IMR-90 (cell line): ENCODE data around the gene NR1D2. TPM values are rescaled to one million over a fixed set of nuclear protein-coding genes. Genes with fewer than 3 reads are reported as not detected.

Experiments used
- ATAC-seq: fragments of 200-7000 bp; cut with Tn5 transposase; 2 replicates; pipeline ENCODE4 v1.9.1; 2020; ENCODE audit warnings: low read depth, mild to moderate bottlenecking, moderate library complexity
- BruUV-seq: library from RNA; stranded (reverse); fragments of 400-500 nt; replicated peaks from 2 replicates; lab custom pipeline; 2021; lab: Mats Ljungman, UMichigan
- CTCF ChIA-PET: fragments of 300-600 bp; formaldehyde crosslinking; extraction: SDS; loops from one replicate; lab custom pipeline; 2021; ENCODE audit warnings: antibody characterized with exemption; lab: Yijun Ruan, JAX
- POLR2A ChIA-PET: fragments of 300-600 bp; sonication (Branson Sonifier 250); formaldehyde crosslinking; loops from one replicate; lab custom pipeline; 2022; ENCODE audit warnings: antibody characterized with exemption; ENCODE audit not compliant: unreplicated experiment; lab: Charles Lee
- DNase-seq: peaks from one replicate; pipeline ENCODE4 v3.0.0; 2013
- H2AFZ ChIP-seq: replicated peaks from 2 replicates; pipeline ENCODE3; 2013; ENCODE audit warnings: low read length, mild to moderate bottlenecking; ENCODE audit not compliant: poor library complexity
- H2AK5ac ChIP-seq: 2 replicates; pipeline ENCODE4 v1.6.1; 2013; ENCODE audit warnings: low read depth, low read length, inconsistent platforms
- H2AK9ac ChIP-seq: replicated peaks from 2 replicates; pipeline ENCODE3; 2013; ENCODE audit warnings: mild to moderate bottlenecking, low read depth, low read length, moderate library complexity; ENCODE audit not compliant: poor library complexity
- H2BK120ac ChIP-seq: 2 replicates; pipeline ENCODE4 v1.6.1; 2013; ENCODE audit warnings: low read depth, low read length, inconsistent platforms
- H2BK15ac ChIP-seq: 3 replicates; pipeline ENCODE4 v1.6.1; 2013; ENCODE audit warnings: low read depth, low read length, inconsistent platforms
- H2BK20ac ChIP-seq: 2 replicates; pipeline ENCODE4 v1.6.1; 2013; ENCODE audit warnings: low read depth, mild to moderate bottlenecking, inconsistent platforms, low read length, moderate library complexity
- H2BK5ac ChIP-seq: 2 replicates; pipeline ENCODE4 v1.6.1; 2013; ENCODE audit warnings: mild to moderate bottlenecking, low read depth, low read length, inconsistent platforms; ENCODE audit not compliant: poor library complexity, severe bottlenecking
- H3K14ac ChIP-seq: replicated peaks from 2 replicates; pipeline ENCODE4 v1.6.1; 2013; ENCODE audit warnings: low read depth, low read length, inconsistent platforms
- H3K18ac ChIP-seq: 2 replicates; pipeline ENCODE4 v1.6.1; 2013; ENCODE audit warnings: low read depth, low read length, control low read depth
- H3K23ac ChIP-seq: 2 replicates; pipeline ENCODE4 v1.6.1; 2013; ENCODE audit warnings: low read depth, low read length, inconsistent platforms
- H3K27ac ChIP-seq: 2 replicates; pipeline ENCODE4 v1.5.1; 2013; ENCODE audit warnings: mild to moderate bottlenecking, control low read depth, low read length; ENCODE audit not compliant: insufficient read depth
- H3K27me3 ChIP-seq: 2 replicates; pipeline ENCODE4 v1.6.1; 2013; ENCODE audit warnings: low read length; ENCODE audit not compliant: control insufficient read depth, insufficient read depth
- H3K36me3 ChIP-seq: 2 replicates; pipeline ENCODE4 v1.6.1; 2013; ENCODE audit warnings: low read length, mixed read lengths; ENCODE audit not compliant: control insufficient read depth, insufficient read depth
- H3K4ac ChIP-seq: 2 replicates; pipeline ENCODE4 v1.6.1; 2013; ENCODE audit warnings: low read depth, low read length, inconsistent platforms
- H3K4me1 ChIP-seq: 2 replicates; pipeline ENCODE4 v1.6.1; 2013; ENCODE audit warnings: low read length, mixed read lengths; ENCODE audit not compliant: control insufficient read depth, insufficient read depth
- H3K4me2 ChIP-seq: 2 replicates; pipeline ENCODE4 v1.6.1; 2013; ENCODE audit warnings: low read depth, mild to moderate bottlenecking, control low read depth, low read length, moderate library complexity
- H3K4me3 ChIP-seq: 2 replicates; pipeline ENCODE4 v1.5.1; 2013; ENCODE audit warnings: low read depth, mild to moderate bottlenecking, control low read depth, low read length, moderate library complexity; ENCODE audit not compliant: insufficient read depth
- H3K56ac ChIP-seq: 2 replicates; pipeline ENCODE4 v1.6.1; 2013; ENCODE audit warnings: low read length, inconsistent platforms; ENCODE audit not compliant: insufficient read depth; ENCODE audit errors: extremely low read depth
- H3K79me1 ChIP-seq, 2 experiments: 2 replicates each; pipeline ENCODE4 v1.6.1; 2013; ENCODE audit warnings: low read length in 2 of 2, inconsistent platforms in 1 of 2, low read depth in 1 of 2
- H3K9ac ChIP-seq: 2 replicates; pipeline ENCODE4 v1.6.1; 2013; ENCODE audit warnings: low read depth, low read length, control low read depth
- H3K9me1 ChIP-seq: 2 replicates; pipeline ENCODE4 v1.6.1; 2013; ENCODE audit warnings: low read length, inconsistent platforms; ENCODE audit not compliant: insufficient read depth
- H3K9me3 ChIP-seq: 2 replicates; pipeline ENCODE4 v1.6.1; 2013; ENCODE audit warnings: low read length; ENCODE audit not compliant: control insufficient read depth, insufficient read depth
- H4K20me1 ChIP-seq: 2 replicates; pipeline ENCODE4 v1.6.1; 2013; ENCODE audit warnings: low read length, inconsistent platforms; ENCODE audit not compliant: insufficient read depth
- H4K5ac ChIP-seq: 2 replicates; pipeline ENCODE4 v1.6.1; 2013; ENCODE audit warnings: mild to moderate bottlenecking, low read depth, low read length, control low read depth
- H4K8ac ChIP-seq, 2 experiments: 2 replicates each; pipeline ENCODE4 v1.6.1; 2013; ENCODE audit warnings: low read depth in 2 of 2, low read length in 2 of 2, control low read depth in 1 of 2, inconsistent platforms in 1 of 2
- H4K91ac ChIP-seq: 2 replicates; pipeline ENCODE4 v1.6.1; 2013; ENCODE audit warnings: low read depth, low read length, inconsistent platforms; ENCODE audit not compliant: insufficient read depth
- BHLHE40 ChIP-seq: fragments of 150-350 bp; IDR thresholded peaks from 2 replicates; pipeline ENCODE4 v1.6.1; 2016; ENCODE audit warnings: mild to moderate bottlenecking, low read depth, low read length
- CHD1 ChIP-seq: IDR thresholded peaks from 2 replicates; pipeline ENCODE4 v1.6.1; 2012; ENCODE audit warnings: low read depth, low read length, improper control_type of control experiment
- MXI1 ChIP-seq: IDR thresholded peaks from 2 replicates; pipeline ENCODE4 v1.6.1; 2012; ENCODE audit warnings: low read depth, mild to moderate bottlenecking, low read length, moderate library complexity, borderline replicate concordance
- NFE2L2 ChIP-seq: fragments of 150-350 bp; IDR thresholded peaks from 2 replicates; pipeline ENCODE4 v1.6.1; 2016; ENCODE audit warnings: low read depth, mild to moderate bottlenecking, low read length
- RAD21 ChIP-seq: IDR thresholded peaks from 2 replicates; pipeline ENCODE4 v1.6.1; 2012; ENCODE audit warnings: low read length, improper control_type of control experiment
- RFX5 ChIP-seq: IDR thresholded peaks from 2 replicates; pipeline ENCODE4 v1.8.0; 2012; ENCODE audit warnings: low read depth, mild to moderate bottlenecking, low read length, moderate library complexity
- WGBS, 2 experiments: methylation state at CpG; one replicate each; pipeline versions ENCODE4 v1.1.5 to v1.1.7; 2013; ENCODE audit warnings: missing lambda C conversion rate in 2 of 2; ENCODE audit not compliant: insufficient read length in 1 of 2; ENCODE audit errors: extremely low coverage in 2 of 2; 5-methylcytosine and 5-hydroxymethylcytosine counted together
- dilution Hi-C: fragments of 300-500 bp; cut with HindIII; formaldehyde crosslinking; loops from one replicate; pipeline ENCODE4 v1.14.3; 2018; ENCODE audit warnings: low sequenced_read_pairs; ENCODE audit not compliant: unreplicated experiment
- in situ Hi-C: fragments of 300-500 bp; cut with MboI; formaldehyde crosslinking; loops from 3 replicates; pipeline ENCODE4 v1.14.3; 2019; ENCODE audit warnings: low sequenced_read_pairs, inconsistent platforms, mixed read lengths
- intact Hi-C: fragments of 100-400 bp; cut with micrococcal nuclease; formaldehyde crosslinking; loops from 2 replicates; pipeline ENCODE4 v1.10.0; 2022
- polyA plus RNA-seq, 3 experiments: library from polyadenylated mRNA; depleted of rRNA; stranded (reverse); fragments of >200 nt; gene quantifications; 2 replicates each; pipeline ENCODE4 v1.2.3, GENCODE V29; 2012; ENCODE audit warnings: low replicate concordance in 1 of 3
- total RNA-seq: library from RNA; depleted of rRNA; stranded (reverse); fragments of >200 nt; gene quantifications from 2 replicates; pipeline ENCODE4 v1.2.3, GENCODE V29; 2012

Gene NR1D2
- total and polyA plus RNA-seq, 2 of the 4 experiments (the other 2 are of a cell fraction) = 8.1 to 41.0 TPM

DNA sequence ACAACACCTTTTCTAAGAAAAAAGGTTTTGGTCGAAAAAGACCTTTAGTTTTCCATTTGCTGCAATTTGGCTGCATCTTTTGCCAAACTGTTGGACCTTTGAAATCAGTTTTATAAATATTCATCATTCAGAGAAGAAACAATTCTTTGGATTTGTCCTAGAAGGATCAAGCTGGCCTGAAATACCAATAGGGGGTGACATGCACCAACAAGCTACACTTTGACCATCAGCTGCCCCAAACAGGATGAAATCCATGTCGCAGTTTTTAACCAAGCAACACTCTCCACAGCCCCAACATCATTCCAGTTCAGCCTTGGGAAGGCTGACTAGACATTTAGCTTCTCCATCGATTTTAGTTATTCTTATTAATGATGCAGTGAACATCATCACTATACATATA is 18.4 kb upstream of the NR1D2 start:
- H3K9ac ChIP-seq = no peak overlapping the region
- CTCF ChIA-PET = interaction anchor here (0.6 to 1.0 kb wide), 2 partner anchors 75 to 716 kb away, joined by 3 read pairs; no protein-coding TSS in a partner anchor
- H3K79me1 ChIP-seq = no peaks in the 10 kb centered on the region

More for the DNA sequence above, 18.4 kb upstream of the NR1D2 start:
- POLR2A ChIA-PET = interaction anchor here (1.6 kb wide), 1 partner anchor 9 kb away, joined by 3 read pairs; no protein-coding TSS in a partner anchor
- Histone ChIP-seq H2BK5ac (no peak overlapping the region), H3K23ac (no peak overlapping the region), H3K9me3 (no peaks in the 10 kb centered on the region), H2AK5ac (no peak overlapping the region), H4K20me1 (no peaks in the 10 kb centered on the region), H3K4me2 (no peak overlapping the region), H3K14ac (no peak overlapping the region), H2AFZ (no peak overlapping the region), H3K27me3 (no peaks in the 10 kb centered on the region), H4K8ac (no peak overlapping the region), H2BK120ac (no peak overlapping the region), H2AK9ac (no peak overlapping the region), H3K4me1 (peaks cover 2% of the 10 kb centered on the region; the same call in 1 of the 2 replicates), H4K5ac (no peak overlapping the region), H2BK15ac (no peak overlapping the region), H2BK20ac (no peak overlapping the region), H3K4ac (no peak overlapping the region), H3K36me3 (peaks cover 2% of the 10 kb centered on the region; the same call in 1 of the 2 replicates), H4K91ac (no peak overlapping the region), H3K18ac (no peak overlapping the region), H3K4me3 (no peak overlapping the region), H3K56ac (no peak overlapping the region), H3K27ac (no peak overlapping the region), H3K9me1 (0 out of 2 replicates have a peak, but pooled peaks cover 4% of the 10 kb centered on the region)
- dilution Hi-C loops (no loop called here), intact Hi-C loops (no loop called here), in situ Hi-C loops (no loop called here)
- ATAC-seq (no peak), DNase-seq (no peak)
- WGBS, 2 experiments = no CpG with 5 or more reads among the region's 3 CpGs
- no TSS peak for BruUV-seq
- no peak for TF ChIP-seq MXI1
- TF ChIP-seq RAD21 = no peak
- TF ChIP-seq CHD1 = no peak
- TF ChIP-seq BHLHE40 = no peak
- no peak for TF ChIP-seq NFE2L2
- no peak for TF ChIP-seq RFX5
